Activated T-cell treated with anti-CD3 and anti-CD28 coated beads, Interleukin-2, amount 50 U/mL, for 1 hour (primary cell): ENCODE data around the gene GPRC5C.

Source experiments
- DNase-seq: peaks from one replicate; pipeline ENCODE4 v3.0.0-alpha.2; 2020

The GPRC5C gene

DNA sequence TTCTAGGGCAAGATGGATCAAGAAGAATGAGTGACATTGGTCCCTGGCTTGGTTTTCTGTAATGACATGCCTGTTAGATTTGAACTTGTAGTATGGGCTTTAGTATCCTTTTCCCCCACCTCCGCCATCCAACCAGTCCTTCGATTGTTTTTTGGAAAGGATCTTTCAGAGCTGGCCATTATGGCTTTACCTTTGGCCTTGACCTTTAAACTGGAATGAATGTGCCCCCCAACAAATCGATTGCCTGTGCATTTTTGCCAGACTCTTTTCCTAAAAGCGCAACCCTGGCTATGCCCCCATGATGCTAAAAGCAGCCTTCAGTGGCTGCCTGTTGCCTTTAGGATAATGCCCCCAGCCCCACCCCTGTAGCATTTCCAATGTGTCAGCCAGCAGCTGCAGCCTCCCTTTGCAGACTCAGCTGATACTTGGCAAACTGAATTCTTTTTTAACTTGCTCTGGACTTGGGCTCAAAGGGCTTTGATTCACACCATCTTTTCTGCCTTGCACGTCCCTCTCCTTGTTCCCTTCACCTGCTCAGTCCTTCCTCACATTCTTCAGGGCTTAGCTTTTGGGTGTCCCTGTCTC lies 4.0 kb downstream of the GPRC5C start:
- DNase-seq, result no peak

DNA sequence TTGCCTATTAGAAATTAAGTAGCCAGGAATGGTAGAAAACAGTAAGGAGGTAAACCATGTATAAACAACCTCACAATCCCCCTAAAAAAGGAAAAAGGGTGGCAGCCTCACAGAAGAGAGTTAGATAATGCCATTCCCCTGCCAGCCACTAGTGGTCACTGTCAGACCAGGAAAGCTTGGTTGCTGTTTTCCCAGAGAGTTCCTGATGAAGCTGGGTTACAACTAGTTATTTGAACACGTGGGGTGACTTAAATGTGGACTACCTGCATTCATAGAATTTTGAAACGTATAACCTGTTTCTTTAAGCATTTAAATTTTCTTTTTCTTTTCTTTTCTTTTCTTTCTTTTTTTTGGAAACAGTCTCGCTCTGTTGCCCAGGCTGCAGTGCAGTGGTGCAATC lies 5.8 kb downstream of the GPRC5C start:
- no peak for DNase-seq

DNA sequence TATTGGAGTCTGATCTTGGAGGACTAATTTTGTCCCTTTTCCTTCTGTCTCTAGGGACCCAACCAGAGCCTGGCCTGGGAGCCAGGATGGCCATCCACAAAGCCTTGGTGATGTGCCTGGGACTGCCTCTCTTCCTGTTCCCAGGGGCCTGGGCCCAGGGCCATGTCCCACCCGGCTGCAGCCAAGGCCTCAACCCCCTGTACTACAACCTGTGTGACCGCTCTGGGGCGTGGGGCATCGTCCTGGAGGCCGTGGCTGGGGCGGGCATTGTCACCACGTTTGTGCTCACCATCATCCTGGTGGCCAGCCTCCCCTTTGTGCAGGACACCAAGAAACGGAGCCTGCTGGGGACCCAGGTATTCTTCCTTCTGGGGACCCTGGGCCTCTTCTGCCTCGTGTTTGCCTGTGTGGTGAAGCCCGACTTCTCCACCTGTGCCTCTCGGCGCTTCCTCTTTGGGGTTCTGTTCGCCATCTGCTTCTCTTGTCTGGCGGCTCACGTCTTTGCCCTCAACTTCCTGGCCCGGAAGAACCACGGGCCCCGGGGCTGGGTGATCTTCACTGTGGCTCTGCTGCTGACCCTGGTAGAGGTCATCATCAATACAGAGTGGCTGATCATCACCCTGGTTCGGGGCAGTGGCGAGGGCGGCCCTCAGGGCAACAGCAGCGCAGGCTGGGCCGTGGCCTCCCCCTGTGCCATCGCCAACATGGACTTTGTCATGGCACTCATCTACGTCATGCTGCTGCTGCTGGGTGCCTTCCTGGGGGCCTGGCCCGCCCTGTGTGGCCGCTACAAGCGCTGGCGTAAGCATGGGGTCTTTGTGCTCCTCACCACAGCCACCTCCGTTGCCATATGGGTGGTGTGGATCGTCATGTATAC lies 8.0 kb downstream of the GPRC5C start:
- no peak for DNase-seq

DNA sequence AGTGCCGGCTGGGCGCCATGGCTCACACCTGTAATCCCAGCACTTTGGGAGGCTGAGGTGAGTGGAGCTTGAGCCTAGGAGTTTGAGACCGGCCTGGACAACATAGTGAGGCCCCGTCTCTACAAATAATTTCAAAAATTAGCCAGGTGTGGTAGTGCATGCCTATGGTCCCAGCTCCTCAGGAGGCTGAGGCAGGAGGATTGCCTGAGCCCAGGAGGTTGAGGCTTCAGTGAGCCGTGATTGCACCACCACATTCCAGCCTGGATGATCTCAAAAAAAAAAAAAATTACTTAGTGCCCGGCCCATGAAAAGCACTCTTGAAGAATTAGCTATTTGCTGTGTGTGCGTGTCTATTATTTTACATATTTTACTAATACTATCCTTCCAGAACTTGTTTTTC lies 9.6 kb downstream of the GPRC5C start:
- no peak for DNase-seq

DNA sequence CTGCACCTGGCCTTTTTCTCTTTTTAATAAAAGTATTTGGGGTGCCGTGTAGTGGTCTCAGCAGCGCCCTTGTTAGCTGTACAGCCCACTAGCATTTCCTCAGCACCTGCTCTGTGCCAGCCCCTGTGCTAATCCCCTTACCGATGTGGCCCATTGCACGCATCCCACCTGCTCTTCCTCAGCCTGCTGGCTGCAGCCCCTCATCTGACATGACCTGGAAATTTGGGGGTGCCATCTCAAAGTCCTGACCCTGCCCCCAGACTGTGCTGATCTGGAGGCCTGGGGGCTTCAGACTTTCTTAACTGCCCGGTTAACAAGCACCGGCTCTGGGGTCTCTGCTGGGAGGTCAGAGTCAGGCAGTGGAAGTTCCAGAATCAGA lies 10.4 kb downstream of the GPRC5C start:
- DNase-seq, result no peak

DNA sequence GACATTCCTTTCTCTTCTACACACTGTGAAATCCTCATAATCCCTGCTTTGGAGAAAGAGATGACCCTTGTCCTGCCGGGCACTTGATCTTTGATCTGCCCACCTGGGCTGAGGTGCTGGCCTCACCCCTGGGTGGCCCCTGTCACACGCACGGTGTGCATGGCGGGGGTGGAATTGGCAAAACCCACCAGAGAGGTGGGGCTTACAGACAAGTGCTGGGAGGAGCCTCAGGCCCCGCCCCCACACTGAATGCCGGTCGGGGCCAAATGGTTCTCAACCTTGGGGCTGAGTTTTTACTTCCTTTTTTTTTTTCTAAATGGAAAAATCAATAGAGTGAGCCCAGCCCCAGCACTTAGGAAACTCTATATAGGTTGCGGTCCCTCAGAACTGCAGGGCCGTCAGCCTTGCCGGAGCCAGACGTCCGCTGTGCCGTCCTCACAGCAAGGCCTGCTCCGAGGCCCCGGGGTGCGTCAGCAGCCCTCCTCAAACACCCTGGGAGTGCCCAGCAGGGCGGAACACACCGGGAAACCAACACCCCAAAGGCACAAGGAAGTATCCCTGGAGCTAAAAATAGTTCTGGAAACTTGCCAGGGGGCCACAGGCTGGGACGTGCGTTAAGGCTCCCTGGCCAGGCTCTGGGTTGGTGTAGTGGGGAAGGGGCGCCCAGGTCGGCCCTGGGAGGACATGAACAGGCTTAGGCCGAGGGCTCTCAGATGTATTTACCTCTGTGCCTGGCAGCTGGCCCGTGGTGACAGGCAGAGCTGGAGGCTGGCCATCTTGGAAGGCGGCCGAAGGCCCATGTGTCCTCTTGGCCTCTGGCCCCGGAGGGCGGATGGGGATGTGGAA lies 11.0 kb downstream of the GPRC5C start:
- no peak for DNase-seq

DNA sequence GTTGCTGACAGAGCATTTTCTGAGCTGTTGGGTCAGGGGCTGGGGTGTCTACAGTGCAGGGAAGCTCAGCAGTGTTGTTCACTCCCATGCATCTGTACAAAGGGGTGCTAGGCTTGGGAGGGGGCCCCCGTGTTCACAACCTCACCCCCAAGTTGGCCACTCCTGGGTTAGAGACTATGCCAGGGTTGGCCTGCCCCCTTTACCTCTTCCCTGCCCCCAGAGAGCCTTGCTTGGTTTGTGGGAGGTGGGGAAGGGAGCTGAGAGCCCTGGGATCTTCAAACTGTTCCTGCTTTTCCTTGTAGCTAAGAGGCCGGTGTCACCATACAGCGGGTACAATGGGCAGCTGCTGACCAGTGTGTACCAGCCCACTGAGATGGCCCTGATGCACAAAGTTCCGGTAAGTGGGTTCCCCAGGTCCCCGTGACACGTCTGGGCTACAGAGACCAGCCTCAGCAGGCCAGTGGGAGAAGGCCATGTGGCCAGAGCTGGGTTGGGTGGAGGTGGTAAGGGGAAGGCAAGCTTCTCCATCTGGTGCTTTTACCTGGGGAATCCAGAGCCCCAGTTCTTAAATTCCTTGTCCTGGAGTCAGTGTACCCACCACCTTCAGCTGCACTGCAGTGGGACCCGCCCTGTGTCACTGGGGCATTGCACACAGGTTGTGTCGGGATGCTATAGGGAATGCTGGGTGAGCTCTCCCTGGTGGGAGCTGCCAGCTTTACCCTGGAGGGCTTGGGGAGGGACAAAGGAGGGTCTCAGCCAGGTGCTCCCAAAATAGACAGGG lies 11.8 kb downstream of the GPRC5C start:
- no peak for DNase-seq

DNA sequence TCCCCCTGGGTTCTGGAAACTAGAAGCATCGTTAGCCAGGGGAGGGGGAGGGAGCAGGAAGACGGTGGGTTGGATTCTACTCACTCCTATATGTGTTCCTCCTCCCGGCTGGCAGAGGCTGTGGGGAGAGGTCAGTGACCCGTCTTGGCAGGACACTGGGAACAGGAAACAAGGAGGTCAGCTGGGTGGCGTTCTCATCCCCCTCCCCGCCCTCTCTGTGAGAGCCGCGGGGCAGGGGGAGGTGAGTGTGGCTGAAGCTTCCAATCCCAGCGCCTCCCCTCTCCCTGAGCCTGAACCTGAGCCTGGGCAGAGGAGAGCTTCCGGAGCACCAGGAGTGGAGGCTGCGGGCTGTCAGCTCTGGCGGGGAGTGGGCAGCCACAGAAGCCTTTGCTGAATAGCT lies 12.5 kb downstream of the GPRC5C start:
- no peak for DNase-seq

DNA sequence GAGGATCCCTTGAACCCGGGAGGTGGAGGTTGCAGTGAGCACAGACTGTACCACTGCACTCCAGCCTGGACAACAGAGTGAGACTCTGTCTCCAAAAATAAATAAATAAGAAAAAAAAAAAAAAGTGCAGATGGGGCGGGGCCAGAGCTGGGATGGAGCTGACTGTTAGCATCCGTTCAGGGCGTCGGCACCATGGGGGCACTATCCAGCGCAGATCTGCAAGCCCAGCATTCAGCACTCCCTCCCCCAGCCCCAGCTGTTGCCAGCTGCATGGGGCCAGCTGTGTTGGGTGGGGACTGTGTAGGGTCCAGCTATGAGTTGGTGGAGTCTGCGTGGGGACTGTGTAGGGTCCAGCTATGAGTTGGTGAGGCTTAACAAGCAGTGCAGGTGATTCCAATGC lies 13.3 kb downstream of the GPRC5C start:
- no peak for DNase-seq

DNA sequence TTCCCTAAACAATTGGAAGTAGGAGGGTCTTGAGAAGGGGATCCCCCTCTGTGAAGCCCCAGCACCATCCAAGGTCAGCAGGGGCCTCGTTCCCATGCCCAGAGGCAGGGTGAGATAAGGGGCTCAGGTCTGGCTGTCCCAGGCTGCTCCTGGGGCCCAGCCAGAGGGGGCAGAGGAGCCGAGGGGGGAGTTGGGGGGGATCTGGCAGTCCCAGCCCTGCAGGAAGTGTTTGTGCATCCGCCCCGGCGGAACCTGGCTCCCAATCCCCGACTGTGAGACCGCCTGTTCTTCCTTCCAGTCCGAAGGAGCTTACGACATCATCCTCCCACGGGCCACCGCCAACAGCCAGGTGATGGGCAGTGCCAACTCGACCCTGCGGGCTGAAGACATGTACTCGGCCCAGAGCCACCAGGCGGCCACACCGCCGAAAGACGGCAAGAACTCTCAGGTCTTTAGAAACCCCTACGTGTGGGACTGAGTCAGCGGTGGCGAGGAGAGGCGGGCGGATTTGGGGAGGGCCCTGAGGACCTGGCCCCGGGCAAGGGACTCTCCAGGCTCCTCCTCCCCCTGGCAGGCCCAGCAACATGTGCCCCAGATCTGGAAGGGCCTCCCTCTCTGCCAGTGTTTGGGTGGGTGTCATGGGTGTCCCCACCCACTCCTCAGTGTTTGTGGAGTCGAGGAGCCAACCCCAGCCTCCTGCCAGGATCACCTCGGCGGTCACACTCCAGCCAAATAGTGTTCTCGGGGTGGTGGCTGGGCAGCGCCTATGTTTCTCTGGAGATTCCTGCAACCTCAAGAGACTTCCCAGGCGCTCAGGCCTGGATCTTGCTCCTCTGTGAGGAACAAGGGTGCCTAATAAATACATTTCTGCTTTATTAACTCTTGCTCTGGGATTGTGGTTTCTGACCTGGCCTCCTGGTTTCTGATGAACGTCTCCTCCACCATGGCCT lies 14.9 kb downstream of the GPRC5C start:
- no peak for DNase-seq

DNA sequence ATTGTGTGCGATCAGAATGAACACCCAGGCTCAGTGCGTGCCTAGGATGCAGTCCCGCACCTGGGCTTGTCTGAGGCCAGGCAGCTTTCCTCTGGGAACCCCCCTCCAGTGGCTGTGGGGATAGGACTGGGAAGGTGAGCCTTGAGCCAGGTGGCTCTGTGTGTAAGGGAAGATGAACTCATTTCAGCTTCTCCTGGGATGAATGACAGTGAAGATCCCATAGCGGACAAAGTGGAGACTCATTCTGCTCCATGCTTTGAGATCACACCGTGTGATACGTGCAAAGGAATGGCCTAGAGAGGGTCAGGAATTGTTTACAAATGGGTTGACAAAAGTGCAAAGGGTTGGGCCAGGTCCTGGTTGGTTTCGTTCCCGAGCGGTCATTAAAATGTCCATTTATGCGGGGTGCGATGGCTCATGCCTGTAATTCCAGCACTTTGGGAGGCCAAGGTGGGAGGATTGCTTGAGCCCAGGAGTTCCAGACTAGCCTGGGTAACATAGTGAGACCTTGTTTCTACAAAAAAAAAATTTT lies 15.8 kb downstream of the GPRC5C start:
- DNase-seq, result no peak

DNA sequence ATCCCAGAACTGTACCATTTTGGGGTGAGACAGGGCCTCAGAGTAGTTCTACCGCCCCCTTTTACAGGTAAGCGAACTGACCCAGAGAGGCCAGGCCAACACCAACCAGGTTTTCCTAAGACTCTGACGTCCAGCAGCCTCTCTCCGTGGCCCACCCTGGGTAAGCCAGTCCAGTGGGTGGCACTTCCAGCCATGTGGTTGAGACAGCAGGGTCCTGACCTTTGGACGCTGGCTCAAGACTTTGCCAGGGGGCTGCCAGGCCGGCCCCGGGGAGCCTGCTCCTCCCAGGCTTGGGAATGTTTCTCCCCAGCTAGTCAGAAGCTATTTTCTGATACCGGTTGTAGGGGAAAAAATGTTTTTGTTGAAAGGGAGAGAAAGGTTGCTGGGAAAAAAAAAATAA lies 16.9 kb downstream of the GPRC5C start:
- no peak for DNase-seq

DNA sequence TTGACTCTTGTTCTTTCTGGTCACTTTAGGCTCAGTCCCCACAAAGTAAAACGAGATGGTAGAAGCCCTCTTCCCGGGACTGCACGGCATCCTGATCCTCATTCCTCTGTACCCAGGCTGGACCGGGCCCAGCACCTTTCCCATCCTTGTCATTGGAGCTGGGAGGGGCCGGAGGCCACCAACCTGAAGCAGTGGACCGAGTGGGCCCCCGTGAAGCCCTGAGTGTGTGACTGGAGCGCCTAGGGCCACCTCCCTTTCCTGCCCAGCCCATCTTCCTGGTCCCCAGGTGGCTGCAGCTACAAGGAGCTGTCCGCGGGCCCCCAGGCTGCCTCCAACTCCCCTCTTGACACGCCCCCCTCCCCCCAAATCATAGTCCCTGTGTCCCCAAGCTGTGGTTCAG lies 17.4 kb downstream of the GPRC5C start:
- DNase-seq, result no peak

DNA sequence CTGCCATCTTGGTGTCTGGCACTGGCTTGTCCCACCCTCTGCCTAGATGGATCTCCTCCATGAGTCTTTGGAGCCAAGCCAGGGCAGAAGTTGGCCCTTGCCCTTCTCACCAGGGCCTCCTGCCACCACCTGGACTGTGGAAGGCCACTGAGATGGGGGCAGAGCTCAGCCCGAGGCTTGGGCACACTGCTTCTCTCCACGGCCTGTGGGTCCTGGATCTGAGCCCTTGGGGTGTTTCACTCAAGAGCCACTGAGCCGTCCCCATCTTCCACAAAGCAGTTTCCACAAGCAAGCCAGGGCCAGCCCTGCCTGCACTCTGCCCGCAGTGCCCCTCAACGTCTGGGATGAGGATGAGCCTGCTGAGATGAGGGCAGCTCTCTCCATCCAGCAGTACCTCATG lies 17.9 kb downstream of the GPRC5C start:
- no peak for DNase-seq

DNA sequence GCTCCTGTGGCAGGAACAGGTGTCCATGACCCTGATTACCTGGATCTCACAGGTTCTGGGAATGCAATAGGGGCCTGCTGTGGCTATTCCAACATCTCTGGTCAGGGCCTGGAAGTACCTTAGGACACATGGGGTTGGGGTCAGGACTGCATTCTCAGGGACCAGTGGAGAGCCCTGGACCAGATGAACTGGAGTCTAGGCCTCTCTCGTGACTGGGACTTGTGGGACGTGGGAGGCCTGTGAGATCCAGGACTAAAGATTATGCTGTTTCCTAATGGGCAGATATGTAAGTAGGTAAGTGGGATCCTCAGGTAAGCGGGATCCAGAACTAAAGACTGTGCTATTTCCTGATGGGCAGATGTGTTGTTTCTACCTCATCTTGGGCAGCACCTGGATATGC lies 18.3 kb downstream of the GPRC5C start:
- DNase-seq, result no peak

DNA sequence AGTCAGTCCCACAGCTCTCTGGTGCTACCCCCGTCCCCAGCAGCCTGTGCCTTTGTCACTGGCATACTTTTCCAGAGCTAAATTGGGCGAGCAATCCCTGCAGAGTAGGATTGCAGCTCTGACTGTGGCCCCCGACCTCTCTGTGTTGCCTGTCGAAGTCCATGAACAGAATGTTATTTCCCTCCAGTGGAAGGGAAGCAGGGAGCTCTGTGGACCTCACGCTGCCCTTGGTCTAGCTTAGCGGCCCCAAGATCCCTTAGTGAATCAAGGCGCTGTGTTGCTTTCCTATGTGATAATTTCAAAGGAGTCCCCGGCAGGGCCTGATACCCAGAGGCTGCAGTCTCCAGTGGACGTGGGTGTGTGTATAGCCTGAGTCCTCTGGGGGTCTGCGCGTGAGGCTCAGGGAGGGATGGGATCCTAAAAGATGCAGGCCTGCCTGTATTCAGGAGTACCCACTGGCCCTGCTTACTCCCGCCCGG lies 19.1 kb downstream of the GPRC5C start:
- no peak for DNase-seq

DNA sequence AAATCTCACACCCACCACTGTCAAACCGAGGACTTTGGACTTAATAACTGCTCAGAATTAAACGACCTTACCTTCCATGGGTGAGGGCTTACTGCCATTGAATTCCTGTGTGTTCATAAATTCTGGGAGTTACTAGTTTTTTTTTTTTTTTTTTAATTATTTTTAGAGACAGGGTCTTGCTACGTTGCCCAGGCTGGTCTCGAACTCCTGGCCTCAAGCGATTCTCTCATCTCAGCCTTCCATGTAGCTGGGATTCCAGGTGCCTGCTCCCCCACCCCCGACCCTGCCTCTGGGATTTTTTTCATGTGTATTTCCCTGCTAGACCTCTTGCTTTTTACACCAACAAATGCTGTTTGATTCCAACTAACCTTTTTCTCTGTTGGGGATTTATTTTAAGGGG lies 19.7 kb downstream of the GPRC5C start:
- no peak for DNase-seq

DNA sequence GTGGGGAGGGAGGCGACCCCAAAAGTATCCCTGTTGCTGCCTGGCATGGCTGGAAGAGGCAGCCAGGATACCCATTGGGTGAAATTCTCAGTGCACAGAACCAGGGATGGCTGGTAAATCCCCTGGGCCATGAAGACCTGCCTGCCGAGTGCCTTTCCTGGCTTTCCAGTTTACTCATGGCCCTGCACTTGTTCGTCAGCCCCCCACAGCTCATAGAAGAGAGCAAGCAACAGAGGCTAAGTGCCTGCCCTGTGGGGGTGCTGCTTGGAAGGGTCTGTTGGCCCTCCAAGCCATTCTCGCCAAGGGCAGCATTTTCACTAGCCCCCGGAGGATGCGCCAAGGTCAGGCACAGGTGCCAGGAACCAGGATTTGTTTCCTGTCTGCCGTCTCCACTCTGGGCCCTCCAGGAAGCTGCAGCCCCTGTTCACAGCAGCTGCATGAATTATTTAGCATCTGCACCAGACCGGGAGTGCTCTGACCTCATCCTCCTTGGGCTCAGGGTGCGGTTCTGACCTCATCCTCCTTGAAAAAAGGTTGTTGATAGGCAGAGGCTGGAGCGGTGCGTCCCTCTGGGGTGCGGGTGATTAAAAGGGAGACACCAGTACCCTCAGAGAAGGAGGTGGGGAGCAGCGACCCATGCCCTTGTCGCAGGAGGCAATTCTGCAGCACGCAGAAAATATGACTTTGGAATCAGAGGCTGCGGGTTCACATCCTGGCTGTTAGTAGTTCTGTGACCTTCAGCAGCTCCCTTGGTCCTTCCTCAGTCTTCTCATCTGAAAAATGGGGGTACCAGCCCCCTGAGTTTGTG lies 20.3 kb downstream of the GPRC5C start:
- DNase-seq, result no peak

DNA sequence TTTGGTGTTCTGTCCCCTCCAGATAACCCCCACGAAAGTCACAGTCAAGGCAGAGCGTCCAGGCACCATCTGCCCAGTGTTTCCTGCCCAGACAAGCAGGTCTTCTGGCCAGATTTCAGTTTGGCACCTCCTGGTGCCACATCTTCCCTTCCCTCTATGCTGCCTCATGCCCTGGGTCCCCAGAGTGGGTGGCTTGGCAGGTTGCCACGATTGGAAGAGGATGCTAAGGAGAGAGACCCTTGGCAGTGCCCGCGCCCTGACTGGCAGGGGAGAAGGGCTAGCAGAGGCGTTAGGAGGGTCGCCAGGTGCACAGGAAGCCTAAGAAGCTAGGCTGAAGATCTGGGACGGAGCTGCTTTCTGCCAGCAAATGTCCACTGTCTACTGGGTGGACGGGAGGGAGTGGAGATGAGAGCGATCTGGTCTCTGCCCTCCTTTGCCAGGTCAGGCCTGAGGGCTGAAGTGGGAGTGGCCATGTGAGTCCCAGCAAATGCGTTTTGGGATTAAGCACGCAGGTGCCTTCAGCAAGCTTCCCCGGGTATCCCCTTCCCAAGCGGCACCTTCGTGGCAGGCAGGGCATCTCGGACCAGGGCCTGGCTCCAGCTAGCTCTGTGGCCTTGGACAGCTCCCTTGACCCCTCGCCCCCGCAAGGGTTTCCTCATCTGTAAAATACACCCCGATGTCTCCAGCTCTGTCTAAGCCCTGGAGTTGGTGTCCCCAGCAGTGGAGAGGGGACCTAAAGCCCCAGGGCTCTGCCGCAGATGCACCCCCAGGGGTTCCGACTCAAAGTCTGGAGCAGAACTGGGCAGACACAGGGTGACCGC lies 21.2 kb downstream of the GPRC5C start:
- no peak for DNase-seq
